ENCODE measurements around the gene CLIP4. TPM values are rescaled to one million over a fixed set of nuclear protein-coding genes. Genes with fewer than 3 reads are reported as not detected.
"Not testable (repeated sequence)": the region's sequence is repeated elsewhere in the genome, so short reads cannot be mapped to it uniquely, and the experiment has no call there.

Gene CLIP4
- total RNA-seq, 2 experiments from 2014 or later: not detected

- H3K4me1 ChIP-seq (ENCODE audit: insufficient read depth, low read length, poor library complexity, severe bottlenecking): no peaks in the 10 kb centered on the region
- H3K4me3 ChIP-seq (ENCODE audit: low read depth, low read length, poor library complexity, severe bottlenecking): no peak overlapping the region
- no peak overlapping the region for H3K27ac ChIP-seq (ENCODE audit: low read depth, low read length, poor library complexity, severe bottlenecking)
- H3K36me3 ChIP-seq (ENCODE audit: insufficient read depth, low read length): no peaks in the 10 kb centered on the region
- ChIA-PET POLR2A (no interaction called here), CTCF (ENCODE audit: unreplicated experiment) (no interaction called here)
- TF ChIP-seq CTCF (conservative IDR thresholded peaks at IDR 0.05; ENCODE audit: low read length) (no peak), EZH2phosphoT487 (IDR thresholded peaks at IDR 0.05; ENCODE audit: borderline replicate concordance, low read depth, low read length) (no peak)
- no peaks in the 10 kb centered on the region for H3K9me3 ChIP-seq (ENCODE audit: low read length)
- no peak overlapping the region for H3K4me2 ChIP-seq (ENCODE audit: low read length)
- no peaks in the 10 kb centered on the region for H3K79me2 ChIP-seq (ENCODE audit: insufficient read depth, low read depth, low read length)
- no peak for DNase-seq (ENCODE audit: low spot score)
- intact Hi-C loops (cut with micrococcal nuclease; ENCODE audit: unreplicated experiment): no loop called here
- no TSS peak for BruUV-seq (replicated peaks)
- no peaks in the 10 kb centered on the region for H3K9me2 ChIP-seq (ENCODE audit: insufficient read depth, low read length)
- H4K20me1 ChIP-seq (ENCODE audit: insufficient read depth, low read length): no peaks in the 10 kb centered on the region
- H2AFZ ChIP-seq (ENCODE audit: low read length): no peak overlapping the region
Measured at GRCh38 chr2:29084554-29084953, 30.7 kb upstream of the CLIP4 start.

GRCh38 chr2:29090311-29090710 is 24.9 kb upstream of the CLIP4 start:
- POLR2A ChIA-PET; H3K4me2 ChIP-seq (ENCODE audit: low read length); H2AFZ ChIP-seq (ENCODE audit: low read length): not testable (repeated sequence)

DNA sequence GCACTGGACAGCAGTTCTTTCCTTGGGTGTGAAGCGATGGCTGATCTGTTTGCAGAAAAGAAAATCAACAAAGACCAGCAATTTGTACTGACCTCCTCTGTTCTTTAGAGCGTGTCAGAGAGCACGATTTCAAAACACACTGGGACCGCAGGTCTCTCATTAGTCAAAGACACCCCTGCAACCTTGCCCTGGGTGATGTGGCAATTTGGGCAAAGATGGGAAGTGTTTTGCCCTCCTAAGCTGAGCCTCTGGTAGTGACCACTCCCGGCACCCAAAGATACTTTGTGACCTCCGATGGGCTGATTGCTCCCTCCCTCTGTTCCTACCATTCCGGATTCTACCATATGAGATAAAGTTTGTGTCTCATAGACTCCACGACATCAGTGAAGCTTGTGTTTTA is 18.2 kb upstream of the CLIP4 start:
- ChIA-PET POLR2A (interaction anchor here (0.6 to 0.7 kb wide), 2 partner anchors 10 to 20 kb away, joined by 3 read pairs; no protein-coding TSS in a partner anchor), CTCF (ENCODE audit: unreplicated experiment) (no interaction called here)
- no TSS peak for BruUV-seq (replicated peaks)
- Histone ChIP-seq H3K4me1 (ENCODE audit: insufficient read depth, low read length, poor library complexity, severe bottlenecking) (no peaks in the 10 kb centered on the region), H3K9me3 (ENCODE audit: low read length) (no peaks in the 10 kb centered on the region), H3K27ac (ENCODE audit: low read depth, low read length, poor library complexity, severe bottlenecking) (no peak overlapping the region), H4K20me1 (ENCODE audit: insufficient read depth, low read length) (no peaks in the 10 kb centered on the region), H2AFZ (ENCODE audit: low read length) (no peak overlapping the region), H3K9me2 (ENCODE audit: insufficient read depth, low read length) (no peaks in the 10 kb centered on the region), H3K4me2 (ENCODE audit: low read length) (no peak overlapping the region), H3K4me3 (ENCODE audit: low read depth, low read length, poor library complexity, severe bottlenecking) (no peak overlapping the region), H3K79me2 (ENCODE audit: insufficient read depth, low read depth, low read length) (no peaks in the 10 kb centered on the region), H3K36me3 (ENCODE audit: insufficient read depth, low read length) (no peaks in the 10 kb centered on the region)
- intact Hi-C loops (cut with micrococcal nuclease; ENCODE audit: unreplicated experiment): no loop called here
- no peak for TF ChIP-seq CTCF (conservative IDR thresholded peaks at IDR 0.05; ENCODE audit: low read length)
- TF ChIP-seq EZH2phosphoT487 (IDR thresholded peaks at IDR 0.05; ENCODE audit: borderline replicate concordance, low read depth, low read length): no peak
- DNase-seq (ENCODE audit: low spot score): no peak

More at GRCh38 chr2:29090311-29090710, 24.9 kb upstream of the CLIP4 start:
- H3K36me3 ChIP-seq (ENCODE audit: insufficient read depth, low read length); BruUV-seq (replicated peaks); DNase-seq (ENCODE audit: low spot score); H3K9me2 ChIP-seq (ENCODE audit: insufficient read depth, low read length); H4K20me1 ChIP-seq (ENCODE audit: insufficient read depth, low read length); H3K4me3 ChIP-seq (ENCODE audit: low read depth, low read length, poor library complexity, severe bottlenecking); CTCF ChIA-PET (ENCODE audit: unreplicated experiment); H3K4me1 ChIP-seq (ENCODE audit: insufficient read depth, low read length, poor library complexity, severe bottlenecking); H3K9me3 ChIP-seq (ENCODE audit: low read length); intact Hi-C loops (cut with micrococcal nuclease; ENCODE audit: unreplicated experiment); H3K79me2 ChIP-seq (ENCODE audit: insufficient read depth, low read depth, low read length); H3K27ac ChIP-seq (ENCODE audit: low read depth, low read length, poor library complexity, severe bottlenecking): not testable (repeated sequence)

Measured in OCI-LY7 (cell line).